Choroid plexus epithelial cell (primary cell): ENCODE data around the gene SLC51A.
"Not testable (repeated sequence)": the region's sequence is repeated elsewhere in the genome, so short reads cannot be mapped to it uniquely, and the experiment has no call there.

Experiments used
- DNase-seq: peaks from one replicate; pipeline ENCODE4 v3.0.0-alpha.2; 2010; ENCODE audit warnings: low read depth
- H3K4me3 ChIP-seq: 2 replicates; pipeline ENCODE4 v1.5.1; 2011; ENCODE audit warnings: low read depth, mild to moderate bottlenecking, control low read depth, low read length, moderate library complexity
- TF ChIP-seq, protein P1 (sequence below): conservative IDR thresholded peaks from 2 replicates; pipeline ENCODE4 v1.5.1; 2011; ENCODE audit warnings: low read depth, mild to moderate bottlenecking, control low read depth, inconsistent platforms, low read length, moderate library complexity

SLC51A gene

DNA sequence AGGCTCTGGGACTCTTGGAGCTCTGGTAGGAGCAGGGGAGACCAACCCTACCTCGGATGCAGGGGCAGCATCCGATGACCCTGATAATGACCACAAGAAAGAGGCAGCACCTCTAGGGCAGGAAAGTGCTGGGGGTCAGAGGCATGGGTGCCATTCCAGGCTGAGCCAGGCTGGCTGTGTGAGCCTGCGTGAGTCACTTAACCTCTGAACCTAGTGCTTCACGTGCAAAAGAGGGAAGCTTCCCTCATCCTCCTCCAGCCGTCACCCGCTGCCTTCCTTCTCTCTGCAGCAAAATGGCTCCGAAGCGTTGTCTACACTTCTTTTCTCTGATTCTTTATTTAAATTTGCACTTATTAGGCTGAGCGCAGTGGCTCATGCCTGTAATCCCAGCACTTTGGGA is 40.6 kb upstream of the SLC51A start:
- no peak overlapping the region for H3K4me3 ChIP-seq
- no peak for DNase-seq
- TF ChIP-seq, protein P1, sequence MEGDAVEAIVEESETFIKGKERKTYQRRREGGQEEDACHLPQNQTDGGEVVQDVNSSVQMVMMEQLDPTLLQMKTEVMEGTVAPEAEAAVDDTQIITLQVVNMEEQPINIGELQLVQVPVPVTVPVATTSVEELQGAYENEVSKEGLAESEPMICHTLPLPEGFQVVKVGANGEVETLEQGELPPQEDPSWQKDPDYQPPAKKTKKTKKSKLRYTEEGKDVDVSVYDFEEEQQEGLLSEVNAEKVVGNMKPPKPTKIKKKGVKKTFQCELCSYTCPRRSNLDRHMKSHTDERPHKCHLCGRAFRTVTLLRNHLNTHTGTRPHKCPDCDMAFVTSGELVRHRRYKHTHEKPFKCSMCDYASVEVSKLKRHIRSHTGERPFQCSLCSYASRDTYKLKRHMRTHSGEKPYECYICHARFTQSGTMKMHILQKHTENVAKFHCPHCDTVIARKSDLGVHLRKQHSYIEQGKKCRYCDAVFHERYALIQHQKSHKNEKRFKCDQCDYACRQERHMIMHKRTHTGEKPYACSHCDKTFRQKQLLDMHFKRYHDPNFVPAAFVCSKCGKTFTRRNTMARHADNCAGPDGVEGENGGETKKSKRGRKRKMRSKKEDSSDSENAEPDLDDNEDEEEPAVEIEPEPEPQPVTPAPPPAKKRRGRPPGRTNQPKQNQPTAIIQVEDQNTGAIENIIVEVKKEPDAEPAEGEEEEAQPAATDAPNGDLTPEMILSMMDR, result no peak

DNA sequence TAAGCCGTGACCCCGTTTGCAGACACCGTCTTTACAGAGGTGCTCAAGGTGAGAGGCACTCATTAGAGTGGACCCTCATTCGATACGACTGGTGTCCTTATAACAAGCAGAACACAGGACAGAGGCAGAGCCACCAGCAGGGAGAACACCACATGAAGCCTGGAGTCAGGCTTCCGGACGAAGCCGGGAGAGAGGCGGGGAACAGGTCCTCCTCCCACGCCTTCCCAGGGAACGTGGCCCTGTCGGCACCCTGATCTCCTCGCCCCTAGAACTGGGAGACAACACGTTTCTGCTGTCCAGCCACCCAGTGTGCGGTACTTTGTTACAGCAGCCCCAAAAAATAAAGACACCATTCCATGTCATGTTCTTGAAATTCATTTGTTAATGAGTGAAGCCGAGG is 38.8 kb upstream of the SLC51A start:
- TF ChIP-seq, protein P1, result no peak
- H3K4me3 ChIP-seq, result no peak overlapping the region
- DNase-seq, result no peak

DNA sequence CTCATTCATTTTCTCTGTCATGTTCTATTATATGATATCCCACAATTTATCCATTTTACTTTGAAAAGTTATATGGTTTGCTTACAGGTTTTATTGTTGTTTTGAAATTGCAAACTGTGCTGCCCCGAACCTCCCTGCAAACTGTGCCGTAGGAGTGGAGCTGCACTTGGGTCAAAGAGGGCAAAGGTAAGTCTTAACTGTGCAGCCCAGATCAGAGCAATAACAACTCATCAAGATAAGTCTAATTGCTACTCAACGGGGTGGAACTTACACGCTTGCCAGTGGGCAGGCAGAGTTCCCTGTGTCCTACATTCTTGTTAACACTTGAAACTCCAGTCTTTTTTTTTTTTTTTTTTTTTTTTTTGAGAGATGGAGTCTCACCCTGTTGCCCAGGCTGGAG is 38.4 kb upstream of the SLC51A start:
- no peak for DNase-seq
- TF ChIP-seq, protein P1, result no peak
- no peak overlapping the region for H3K4me3 ChIP-seq

DNA sequence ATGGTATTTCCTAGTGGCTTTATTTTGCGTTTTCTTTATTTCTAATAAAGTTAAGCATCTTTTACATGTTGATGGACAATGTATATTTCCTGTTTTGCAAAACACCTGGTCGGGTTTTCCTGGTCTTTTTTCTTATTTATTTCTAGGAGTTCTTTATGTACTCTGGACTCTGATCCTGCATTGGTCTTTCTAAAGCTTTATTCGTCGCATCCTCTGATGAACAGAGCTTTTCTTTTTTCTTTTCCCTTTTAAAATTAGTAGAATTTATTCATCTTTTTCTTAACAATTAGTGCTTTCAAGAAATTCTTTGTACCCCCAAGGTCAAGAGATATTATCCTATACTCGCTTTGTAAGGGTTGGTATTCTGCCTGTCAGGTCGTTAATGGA is 37.3 kb upstream of the SLC51A start:
- no peak for DNase-seq
- TF ChIP-seq, protein P1, result no peak
- no peak overlapping the region for H3K4me3 ChIP-seq

DNA sequence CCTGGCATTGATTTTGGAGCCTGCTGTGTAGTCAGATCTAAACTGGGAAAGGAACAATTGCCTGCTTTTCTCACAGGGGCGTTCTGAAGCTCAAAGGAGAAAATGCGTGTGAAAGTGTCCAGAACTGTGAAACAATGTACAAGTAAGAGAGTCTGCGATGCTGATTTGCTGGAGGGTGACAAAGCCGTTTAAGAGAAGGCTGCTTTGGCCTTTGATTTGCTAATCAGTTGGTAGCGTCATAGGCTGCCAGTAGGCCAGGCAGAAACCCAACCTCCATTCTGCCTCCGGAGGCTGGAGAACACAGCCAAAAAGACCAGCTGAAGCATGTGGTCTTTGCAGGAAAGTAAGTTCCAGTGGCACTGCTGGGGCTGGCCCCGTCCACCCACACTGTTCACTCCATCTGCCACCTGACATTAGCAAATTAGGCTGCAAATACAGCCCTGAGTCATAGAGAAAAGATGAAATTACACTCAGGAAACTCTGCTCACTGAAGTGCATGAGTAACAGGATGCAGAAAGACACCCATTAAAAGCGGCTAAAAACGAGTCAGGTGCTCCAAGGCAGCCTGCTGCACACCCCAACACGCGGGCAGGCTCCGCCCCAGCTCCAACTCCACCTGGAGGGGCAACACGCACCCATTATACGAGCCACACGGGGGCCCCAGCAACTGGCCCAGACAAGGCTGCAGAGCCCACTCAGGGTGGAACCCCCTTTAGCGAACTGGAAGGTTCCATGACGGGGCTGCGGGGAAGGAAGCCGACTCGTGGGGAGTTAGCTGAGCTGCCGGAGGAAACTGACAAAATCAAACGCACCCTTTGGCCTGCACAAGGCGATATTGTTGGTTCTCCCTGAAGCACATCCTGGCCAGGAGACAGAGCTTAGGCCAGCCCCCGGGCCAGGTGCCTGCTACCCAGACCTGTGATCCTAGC is 36.7 kb upstream of the SLC51A start:
- peak; percentile 36 for DNase-seq
- no peak overlapping the region for H3K4me3 ChIP-seq

DNA sequence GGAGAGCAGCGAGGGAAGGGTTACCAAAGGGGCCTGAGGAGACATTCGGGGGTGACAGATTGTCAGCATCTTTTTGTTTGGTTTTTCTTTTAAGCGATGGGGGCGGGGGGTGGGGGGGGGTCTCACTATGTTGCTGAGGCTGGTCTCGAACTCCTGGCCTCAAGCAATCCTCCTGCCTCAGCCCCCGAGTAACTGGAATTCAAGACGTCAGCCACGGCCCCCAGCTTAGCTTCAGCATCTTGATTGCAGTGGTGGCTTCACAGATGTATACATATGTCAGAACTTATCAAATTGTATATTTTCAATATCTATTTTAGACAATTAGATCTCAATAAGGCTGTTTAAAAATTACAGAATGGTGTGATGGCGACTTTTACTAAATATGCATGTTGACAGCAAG is 36.0 kb upstream of the SLC51A start:
- TF ChIP-seq, protein P1, result no peak
- no peak overlapping the region for H3K4me3 ChIP-seq
- no peak for DNase-seq

More for the DNA sequence above, 36.7 kb upstream of the SLC51A start:
- TF ChIP-seq, protein P1, result no peak

DNA sequence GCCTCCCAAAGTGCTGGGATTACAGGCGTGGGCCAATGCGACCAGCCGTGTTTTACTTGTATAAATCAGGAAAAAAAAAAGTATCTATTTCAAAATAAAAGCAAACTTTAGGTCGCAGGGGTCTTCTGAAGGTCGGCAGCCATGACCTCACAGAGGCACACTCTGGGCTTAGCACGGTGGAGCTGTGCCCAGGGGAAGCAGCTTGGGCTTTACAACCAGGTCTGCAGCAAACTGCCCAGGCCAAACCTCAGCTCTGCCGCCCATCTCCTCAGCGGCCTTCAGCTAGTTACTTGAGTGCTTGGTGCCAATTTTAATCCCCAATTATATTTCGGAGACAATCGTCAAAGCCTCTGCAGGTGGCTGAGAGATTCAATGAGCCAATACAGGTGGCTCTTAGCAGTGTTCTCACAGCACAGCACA is 35.2 kb upstream of the SLC51A start:
- H3K4me3 ChIP-seq, result no peak overlapping the region
- DNase-seq, result no peak
- TF ChIP-seq, protein P1, result no peak

DNA sequence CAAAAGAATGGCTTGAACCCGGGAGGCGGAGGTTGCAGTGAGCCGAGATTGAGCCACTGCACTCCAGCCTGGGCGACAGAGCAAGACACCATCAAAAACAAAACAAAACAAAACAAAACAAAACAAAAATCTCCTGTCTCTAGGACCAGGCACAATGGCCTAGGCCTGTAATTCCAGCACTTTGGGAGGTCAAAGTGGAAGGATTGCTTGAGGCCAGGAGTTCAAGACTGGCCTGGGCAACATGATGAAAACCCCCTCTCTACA is 32.2 kb upstream of the SLC51A start:
- DNase-seq, result not testable (repeated sequence)

More for the DNA sequence above, 32.2 kb upstream of the SLC51A start:
- H3K4me3 ChIP-seq, result not testable (repeated sequence)
